BE2C (cell line): ENCODE results near the gene INCA1. TPM values are rescaled to one million over a fixed set of nuclear protein-coding genes. Genes with fewer than 3 reads are reported as not detected.
A peak's percentile ranks its signal among the peaks of the same experiment; 100 is the strongest.

ENCODE experiments used
- DNase-seq: peaks from one replicate; pipeline ENCODE4 v3.0.0-alpha.2; 2020
- H3K27me3 ChIP-seq: fragments of 250-450 bp; sonication (Bioruptor Pico); 2 replicates; pipeline ENCODE4 v1.5.1; 2020; ENCODE audit warnings: mild to moderate bottlenecking
- H3K36me3 ChIP-seq: fragments of 250-450 bp; sonication (Bioruptor Pico); 2 replicates; pipeline ENCODE4 v1.5.1; 2020; ENCODE audit warnings: mild to moderate bottlenecking
- H3K4me1 ChIP-seq: fragments of 250-450 bp; sonication (Bioruptor Pico); 2 replicates; pipeline ENCODE4 v1.5.1; 2020
- H3K4me3 ChIP-seq: 2 replicates; pipeline ENCODE4 v1.5.1; 2011; ENCODE audit warnings: low read depth, low read length
- H3K9me3 ChIP-seq: fragments of 250-450 bp; sonication (Bioruptor Pico); 2 replicates; pipeline ENCODE4 v1.5.1; 2020
- CTCF ChIP-seq: IDR thresholded peaks from 2 replicates; pipeline ENCODE4 v1.5.1; 2012; ENCODE audit warnings: mild to moderate bottlenecking, low read depth, low read length
- polyA plus RNA-seq: library from polyadenylated mRNA; unstranded; fragments of >200 nt; gene quantifications from one replicate; pipeline ENCODE4 v1.2.1, GENCODE V29; 2012; ENCODE audit warnings: low read depth, missing spikeins; ENCODE audit not compliant: insufficient read length, insufficient read depth

The INCA1 gene
- polyA plus RNA-seq = 0.45 TPM

GRCh38 chr17:4997302-4998026, at the start of gene INCA1, which contains the start of gene KIF1C:
INCA1 (minus strand) TSS chr17:4997522; CDS start chr17:4994437, 3,085 bp downstream.
KIF1C (plus strand) TSS chr17:4997950; CDS start chr17:5000247, 2,297 bp downstream.
- Histone ChIP-seq H3K36me3 (no peaks in the 10 kb centered on the region), H3K9me3 (no peaks in the 10 kb centered on the region), H3K4me3 (peak within 1 kb of the TSS; percentile 56), H3K4me1 (no peaks in the 10 kb centered on the region), H3K27me3 (no peaks in the 10 kb centered on the region)
- TF ChIP-seq CTCF = no peak
- peak; percentile 87 for DNase-seq

GRCh38 chr17:5045496-5045895, 48.2 kb upstream of the INCA1 start:
- TF ChIP-seq CTCF = no peak
- Histone ChIP-seq H3K4me3 (no peak overlapping the region), H3K9me3 (no peaks in the 10 kb centered on the region), H3K4me1 (no peaks in the 10 kb centered on the region), H3K36me3 (no peaks in the 10 kb centered on the region), H3K27me3 (no peaks in the 10 kb centered on the region)
- no peak for DNase-seq

- Histone ChIP-seq H3K36me3 (no peaks in the 10 kb centered on the region), H3K4me3 (no peak overlapping the region), H3K9me3 (no peaks in the 10 kb centered on the region), H3K27me3 (no peaks in the 10 kb centered on the region), H3K4me1 (no peaks in the 10 kb centered on the region)
- no peak for TF ChIP-seq CTCF
- no peak for DNase-seq
Observed at GRCh38 chr17:5044630-5045029, 47.3 kb upstream of the INCA1 start.

- no peak for TF ChIP-seq CTCF
Observed at GRCh38 chr17:5043524-5043923, 46.2 kb upstream of the INCA1 start.

GRCh38 chr17:5042157-5043022, 45.1 kb upstream of the INCA1 start:
- no peak overlapping the region for H3K4me3 ChIP-seq
- no peaks in the 10 kb centered on the region for H3K27me3 ChIP-seq
- TF ChIP-seq CTCF = no peak
- no peak for DNase-seq
- H3K9me3 ChIP-seq = no peaks in the 10 kb centered on the region
- no peaks in the 10 kb centered on the region for H3K4me1 ChIP-seq
- no peaks in the 10 kb centered on the region for H3K36me3 ChIP-seq

More at GRCh38 chr17:5043524-5043923, 46.2 kb upstream of the INCA1 start:
- H3K27me3 ChIP-seq = no peaks in the 10 kb centered on the region
- no peaks in the 10 kb centered on the region for H3K4me1 ChIP-seq
- no peaks in the 10 kb centered on the region for H3K9me3 ChIP-seq
- no peak overlapping the region for H3K4me3 ChIP-seq
- H3K36me3 ChIP-seq = no peaks in the 10 kb centered on the region
- no peak for DNase-seq
